ENCODE data around the gene CARD10. TPM values are rescaled to one million over a fixed set of nuclear protein-coding genes. Genes with fewer than 3 reads are reported as not detected.
A peak's percentile ranks its signal among the peaks of the same experiment; 100 is the strongest.
"Not testable (repeated sequence)": the region's sequence is repeated elsewhere in the genome, so short reads cannot be mapped to it uniquely, and the experiment has no call there.

Gene CARD10
- total RNA-seq, 1 donor from 2014 or later: 12.2 TPM

DNA sequence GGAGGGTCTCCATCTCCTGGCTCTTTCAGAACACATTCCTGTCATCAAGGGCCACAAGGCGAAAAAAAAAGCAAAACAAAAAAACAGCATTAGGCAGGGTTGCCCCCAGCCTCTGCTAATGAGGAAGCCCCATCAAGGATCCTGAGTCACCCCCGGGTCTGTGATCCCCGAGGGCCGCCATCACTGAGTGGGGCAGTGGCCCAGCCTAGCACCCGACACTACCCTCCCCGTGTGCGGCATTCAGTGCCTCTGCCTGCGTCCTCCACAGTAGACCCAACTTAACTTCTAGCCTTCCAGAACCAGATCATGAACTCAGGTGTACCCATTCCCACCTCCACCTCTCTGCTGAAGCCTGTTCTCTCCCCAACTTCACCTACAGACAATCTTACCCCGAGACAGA is 34.5 kb upstream of the CARD10 start:
- DNase-seq: no peak

DNA sequence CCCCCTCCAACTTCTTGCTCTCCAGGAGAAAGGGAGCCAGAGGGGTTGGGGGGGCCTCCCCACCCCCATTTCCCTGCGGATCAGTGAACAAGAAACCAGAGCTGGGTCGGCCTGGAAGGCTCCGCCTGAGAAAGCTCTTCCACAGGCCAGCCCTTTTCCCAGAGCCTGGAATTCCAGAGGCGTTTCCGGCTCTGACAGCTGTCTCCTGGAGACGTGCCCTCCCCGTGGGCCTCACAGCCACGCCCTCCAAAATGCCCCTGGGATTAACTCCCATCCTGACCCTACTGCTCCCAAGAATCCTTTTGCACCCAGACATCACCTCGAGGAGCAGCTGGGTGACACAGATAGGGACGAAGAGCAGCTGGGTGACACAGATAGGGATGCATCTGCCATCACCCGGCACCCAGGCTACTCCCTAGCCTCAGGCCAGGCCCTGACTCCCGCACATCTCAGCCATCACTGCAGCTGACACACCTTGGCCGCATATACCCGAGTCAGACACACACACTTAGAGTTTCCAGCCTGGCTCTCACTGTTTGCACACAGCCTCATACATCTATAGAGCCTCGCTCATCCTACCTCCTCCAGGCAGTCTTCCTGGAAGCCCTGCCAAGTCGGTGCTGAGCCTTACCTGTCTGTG is 33.4 kb upstream of the CARD10 start:
- DNase-seq: peak; percentile 92

DNA sequence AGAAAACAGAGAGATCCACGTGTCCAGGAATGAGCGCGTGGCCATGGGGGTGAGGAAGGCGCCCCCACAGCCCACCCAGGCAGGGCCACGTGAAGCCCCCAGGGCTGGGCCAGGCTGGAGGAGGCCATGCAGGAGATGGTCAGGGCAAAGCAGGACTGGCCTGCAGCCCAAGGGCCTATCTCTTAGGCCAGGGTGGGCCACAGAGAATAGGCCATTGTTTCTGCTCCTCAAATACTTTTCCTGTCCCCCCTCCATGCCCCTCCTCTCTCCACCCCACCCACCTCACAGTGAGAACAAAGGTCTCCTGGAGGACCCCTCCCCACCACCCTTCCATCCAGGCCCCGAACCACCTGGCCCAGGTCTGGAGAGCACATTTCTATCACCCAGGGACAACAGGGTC is 32.8 kb upstream of the CARD10 start:
- no peak for DNase-seq

DNA sequence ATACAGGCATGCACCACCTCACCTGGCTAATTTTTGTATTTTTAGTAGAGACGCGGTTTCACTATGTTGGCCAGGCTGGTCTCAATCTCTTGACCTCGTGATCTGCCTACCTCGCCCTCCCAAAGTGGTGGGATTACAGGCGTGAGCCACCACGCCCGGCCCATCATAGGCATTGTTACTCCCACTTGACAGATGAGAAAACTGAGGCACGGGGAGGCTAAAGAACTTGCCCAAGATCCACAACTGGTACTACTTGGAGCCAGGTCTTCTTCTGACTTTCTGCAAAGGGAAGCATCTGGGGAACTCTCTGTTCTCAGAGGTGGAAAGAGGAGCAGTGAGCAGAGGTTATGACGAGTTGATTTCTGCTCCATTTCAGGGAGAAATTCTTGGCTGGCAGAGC is 31.7 kb upstream of the CARD10 start:
- DNase-seq: not testable (repeated sequence)

DNA sequence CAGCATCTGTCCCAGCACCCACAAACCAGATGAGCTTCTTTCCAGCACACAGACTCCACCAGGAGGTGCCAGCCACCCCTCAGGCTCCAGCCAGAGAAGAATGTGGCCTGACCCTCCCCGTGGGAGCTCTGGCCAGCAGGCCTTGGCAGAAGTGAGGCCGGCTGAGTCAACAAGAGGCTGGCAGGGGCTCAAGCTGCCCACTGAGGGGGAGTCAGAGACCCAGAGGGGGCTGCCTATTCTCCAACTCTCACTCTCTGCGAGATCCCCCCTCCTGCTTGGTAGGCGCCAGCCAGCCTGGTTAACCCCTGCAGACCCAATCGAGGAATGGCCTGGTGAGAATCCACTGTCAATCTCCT is 30.5 kb upstream of the CARD10 start:
- DNase-seq: peak; percentile 84

DNA sequence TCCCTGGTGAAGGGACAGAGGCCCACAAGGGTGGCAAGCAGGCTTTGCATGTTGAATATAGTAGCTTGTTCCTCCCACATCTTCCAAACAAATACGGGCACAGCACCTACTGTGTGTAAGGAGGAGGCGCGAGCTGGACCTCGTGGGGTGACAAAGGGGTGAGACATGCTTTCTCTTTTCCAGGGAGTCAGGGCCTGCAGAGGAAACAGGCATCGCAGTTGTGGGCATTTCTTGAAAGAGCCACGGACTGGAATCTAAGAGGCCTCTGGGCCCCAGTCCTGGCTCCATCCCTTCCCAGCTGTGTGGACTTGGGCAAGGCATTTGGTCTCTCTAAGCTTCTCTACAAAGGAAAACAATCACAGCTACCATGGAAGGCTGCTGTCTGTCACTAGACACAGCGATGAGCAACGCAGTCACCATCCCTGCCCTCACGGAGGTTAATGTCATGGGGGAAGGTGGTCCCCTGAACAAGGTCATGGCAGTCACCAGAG is 28.1 kb upstream of the CARD10 start:
- DNase-seq: peak; percentile 86

DNA sequence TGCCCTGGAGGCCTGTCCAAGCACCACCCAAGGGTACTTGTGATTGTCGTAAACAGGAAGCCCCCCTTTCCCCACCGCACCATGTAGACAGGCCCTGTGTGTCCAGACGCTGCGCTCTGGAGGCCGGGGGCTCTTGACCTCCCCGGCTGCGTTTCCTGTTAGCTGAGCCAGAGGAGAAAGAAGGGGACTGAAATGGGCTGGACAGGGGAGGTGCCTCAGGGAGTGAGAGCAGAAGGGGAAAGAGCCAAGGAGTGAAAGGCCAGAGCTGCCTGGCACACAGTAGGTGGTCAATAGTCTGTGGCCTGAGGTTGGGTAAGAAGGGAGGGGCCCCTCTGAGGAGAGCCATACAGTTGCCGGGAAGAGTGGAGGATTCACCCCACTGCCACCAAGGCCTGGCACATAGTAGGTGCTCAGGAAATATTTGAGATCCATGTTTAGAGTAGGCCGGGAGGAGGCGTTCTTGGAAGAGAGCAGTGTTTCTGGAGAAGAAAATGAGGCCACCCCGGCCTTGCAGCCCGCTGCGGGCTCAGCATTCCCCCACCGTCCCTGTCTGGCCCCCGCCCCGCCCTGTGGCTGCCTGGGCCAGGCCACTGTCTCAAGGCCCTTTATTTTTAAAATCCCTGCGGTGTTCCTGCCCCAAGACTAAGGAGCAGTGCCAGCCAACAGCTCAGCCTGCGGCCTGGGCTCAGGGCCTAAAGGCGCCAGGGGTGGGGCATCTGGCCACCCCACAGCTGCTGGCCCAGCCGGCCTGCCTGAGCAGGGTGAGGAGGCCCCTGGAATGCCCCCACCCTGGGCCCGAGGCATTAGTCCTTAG is 27.4 kb upstream of the CARD10 start:
- DNase-seq: peak; percentile 86

DNA sequence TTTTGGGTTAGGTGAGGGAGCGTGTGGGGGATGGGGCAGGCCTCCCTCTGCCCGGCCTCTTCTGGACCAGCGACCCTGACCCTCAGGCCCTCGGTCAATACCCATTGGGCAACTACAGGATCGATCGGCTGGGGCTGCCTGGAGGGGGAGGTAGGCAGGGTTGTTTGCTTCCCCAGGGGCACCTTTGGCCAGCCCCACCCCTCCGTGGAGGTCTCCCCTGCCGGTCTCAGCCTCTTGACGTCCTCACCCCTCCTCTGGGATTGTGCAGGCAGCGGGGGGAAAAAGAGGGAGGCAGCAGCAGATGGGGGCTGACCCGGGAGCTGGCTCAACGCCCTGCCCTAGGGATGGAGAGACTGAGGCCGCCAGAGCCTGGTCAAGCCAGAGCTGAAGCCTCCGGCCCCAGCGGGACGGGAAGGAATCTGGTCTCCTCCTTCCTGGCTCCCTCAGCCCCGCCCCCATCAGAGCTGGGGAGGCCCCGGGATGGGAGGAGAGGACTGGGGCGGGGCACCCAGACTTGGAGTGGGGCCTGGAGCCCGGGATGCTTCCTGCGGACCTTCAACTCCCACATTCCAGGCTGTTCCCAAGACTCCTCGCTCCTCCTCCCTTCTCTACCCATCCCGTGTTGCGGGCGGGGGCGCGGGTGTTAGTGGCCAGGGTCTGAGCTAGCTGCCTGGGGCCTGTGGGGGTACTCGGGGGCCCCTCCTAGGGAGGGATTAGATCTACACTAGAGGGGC is 26.7 kb upstream of the CARD10 start:
- DNase-seq: peak; percentile 95

DNA sequence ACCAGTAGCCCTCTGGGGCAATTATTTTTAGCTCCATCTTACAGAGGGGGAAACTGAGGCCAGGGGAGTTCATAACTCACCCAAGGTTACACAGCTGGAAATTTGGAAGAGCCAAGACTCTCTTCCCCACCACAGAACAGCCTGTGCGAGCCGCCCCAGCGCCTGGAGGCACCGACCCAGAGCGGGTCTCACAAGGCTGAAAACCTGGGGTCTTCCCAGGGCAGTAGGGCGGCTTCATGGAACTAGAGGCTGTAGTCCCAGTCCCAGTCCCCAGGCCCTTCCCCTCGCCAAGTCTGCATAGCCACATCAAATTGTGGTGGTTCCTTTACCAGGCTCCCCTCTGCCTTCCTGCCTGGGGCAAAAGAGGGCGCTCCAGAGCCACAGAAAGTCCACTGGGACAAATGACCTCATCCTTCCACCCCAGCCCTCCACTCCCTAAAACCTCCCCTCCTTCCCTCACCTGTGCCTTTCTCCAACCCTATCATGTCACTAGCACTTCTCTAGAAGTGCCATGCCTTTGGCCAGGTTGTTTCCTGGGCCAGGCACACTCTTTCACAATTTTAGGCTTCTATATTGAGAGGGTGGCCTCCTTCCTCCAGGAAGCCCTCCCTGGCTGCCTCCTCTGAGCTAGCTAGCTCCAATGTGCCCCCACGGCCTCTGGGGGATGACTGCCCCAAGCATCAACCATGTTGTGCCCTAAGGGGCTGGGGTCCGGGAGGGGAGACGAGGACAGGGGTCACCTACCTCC is 25.9 kb upstream of the CARD10 start:
- DNase-seq: peak; percentile 72

DNA sequence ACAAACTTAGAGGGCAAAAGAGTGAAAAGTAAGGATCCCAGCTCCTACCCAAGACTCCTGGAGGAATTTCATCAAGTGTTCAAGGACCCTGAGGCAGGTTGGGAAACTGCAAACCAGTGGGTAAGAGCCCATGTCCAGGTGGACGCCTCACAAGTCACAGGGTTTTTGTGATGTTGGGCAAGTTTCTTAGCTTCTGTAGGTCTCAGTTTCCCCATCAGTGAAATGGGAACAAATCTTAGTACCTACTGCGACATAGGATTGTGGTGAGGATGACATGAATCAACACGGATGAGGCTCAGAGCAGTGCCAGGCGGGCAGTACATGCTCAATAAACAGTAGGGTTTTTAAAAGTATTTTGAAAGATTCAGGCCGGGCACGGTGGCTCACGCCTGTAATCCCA is 23.7 kb upstream of the CARD10 start:
- no peak for DNase-seq

DNA sequence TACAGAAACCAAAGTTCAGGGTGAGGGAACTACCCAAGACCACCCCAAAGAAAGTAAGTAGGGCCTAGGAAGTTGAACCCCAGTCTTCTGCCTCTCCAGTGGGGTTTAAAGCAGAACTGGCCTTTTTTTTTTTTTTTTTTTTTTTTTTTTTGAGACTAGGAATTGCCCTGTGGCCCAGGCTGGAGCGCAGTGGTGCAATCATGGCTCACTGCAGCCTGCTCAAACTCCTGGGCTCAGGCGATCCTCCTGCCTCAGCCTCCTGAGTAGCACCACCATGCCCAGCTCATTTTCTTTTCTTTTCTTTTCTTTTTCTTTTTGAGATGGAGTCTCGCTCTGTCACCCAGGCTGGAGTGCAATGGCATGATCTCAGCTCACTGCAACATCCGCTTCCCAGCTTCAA is 23.2 kb upstream of the CARD10 start:
- DNase-seq: not testable (repeated sequence)

DNA sequence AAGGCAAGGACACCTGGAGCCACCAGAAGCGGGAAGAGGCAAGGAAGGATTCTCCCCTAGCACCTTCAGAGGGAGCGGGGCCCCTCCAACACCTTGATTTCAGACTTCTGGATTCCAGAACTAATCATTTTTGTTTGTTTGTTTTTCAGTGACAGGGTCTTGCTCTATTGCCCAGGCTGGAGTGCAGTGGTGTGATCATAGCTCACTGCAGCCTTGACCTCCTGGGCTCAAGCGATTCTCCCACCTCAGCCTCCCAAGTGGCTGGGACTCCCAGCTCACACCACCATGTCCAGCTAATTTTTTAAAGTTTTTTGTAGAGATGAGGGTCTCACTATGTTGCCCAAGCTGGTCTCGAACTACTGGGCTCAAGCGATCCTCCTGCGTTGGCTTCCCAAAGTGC is 20.6 kb upstream of the CARD10 start:
- not testable (repeated sequence) for DNase-seq

DNA sequence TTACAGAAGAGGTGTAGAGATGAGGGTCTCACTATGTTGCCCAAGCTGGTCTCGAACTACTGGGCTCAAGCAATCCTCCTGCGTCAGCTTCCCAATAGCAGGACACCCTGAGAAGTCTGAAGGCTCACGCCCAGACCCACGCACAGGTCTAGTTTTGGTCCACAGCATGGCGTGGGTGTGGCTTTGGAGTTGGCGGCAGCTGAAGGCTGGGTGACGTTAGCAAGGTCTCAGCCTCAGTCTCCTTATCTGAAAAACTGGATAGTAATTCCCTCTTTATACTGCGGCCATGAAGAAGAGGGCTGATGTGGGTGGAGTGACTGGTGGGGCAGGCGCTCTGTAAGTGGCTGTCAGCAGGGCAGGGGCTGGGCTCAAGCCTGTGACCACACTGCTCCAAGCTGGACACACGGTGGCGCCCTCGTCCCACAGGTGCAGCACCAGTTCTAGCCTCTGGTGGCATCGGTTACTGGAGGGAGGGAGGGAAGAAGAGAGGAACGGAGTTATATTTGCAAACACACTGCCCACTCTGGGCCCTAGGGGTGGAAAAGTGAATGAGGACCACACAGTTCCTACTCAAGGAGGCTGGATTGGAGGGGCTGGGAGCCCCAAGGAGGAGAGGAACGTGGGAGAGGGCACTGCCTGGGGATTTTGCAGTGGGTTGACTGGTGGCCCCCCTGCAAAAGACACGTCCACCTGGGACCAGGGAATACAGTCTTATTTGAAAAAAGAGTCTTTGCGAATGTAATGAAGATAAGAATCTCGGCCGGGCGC is 19.6 kb upstream of the CARD10 start:
- DNase-seq: peak; percentile 97

DNA sequence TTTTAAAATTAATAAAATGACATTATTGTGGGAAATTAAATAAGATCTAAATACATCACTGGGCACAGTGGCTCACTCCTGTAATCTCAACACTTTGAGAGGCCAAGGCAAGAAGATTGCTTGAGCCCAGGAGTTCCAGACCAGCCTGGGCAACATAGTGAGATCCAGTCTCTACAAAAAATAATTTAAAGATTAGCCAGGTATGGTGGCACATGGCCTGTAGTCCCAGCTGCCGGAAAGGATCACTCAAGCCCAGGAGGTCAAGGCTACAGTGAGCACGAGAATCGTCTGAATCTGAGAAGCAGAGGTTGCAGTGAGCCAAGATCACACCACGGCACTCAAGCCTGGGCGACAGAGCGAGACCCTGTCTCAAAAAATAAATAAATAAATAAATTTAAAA is 15.9 kb upstream of the CARD10 start:
- DNase-seq: no peak

DNA sequence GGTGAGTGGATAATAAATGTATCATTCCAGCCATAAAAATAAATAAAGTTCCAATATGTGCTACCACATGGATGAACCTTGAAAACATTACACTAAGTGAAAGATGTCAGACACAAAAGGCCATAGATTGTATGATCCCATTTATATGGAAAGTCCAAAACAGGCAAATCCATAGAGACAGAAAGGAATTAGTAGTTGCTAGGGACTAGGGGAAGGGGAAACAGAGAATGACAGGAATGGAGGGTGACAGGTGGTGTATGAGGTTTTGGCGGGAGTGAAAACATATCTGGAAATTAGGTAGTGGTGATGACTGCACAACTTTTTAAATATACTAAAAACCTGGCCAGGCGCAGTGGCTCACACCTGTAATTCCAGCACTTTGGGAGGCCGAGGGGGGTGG is 15.2 kb upstream of the CARD10 start:
- no peak for DNase-seq

DNA sequence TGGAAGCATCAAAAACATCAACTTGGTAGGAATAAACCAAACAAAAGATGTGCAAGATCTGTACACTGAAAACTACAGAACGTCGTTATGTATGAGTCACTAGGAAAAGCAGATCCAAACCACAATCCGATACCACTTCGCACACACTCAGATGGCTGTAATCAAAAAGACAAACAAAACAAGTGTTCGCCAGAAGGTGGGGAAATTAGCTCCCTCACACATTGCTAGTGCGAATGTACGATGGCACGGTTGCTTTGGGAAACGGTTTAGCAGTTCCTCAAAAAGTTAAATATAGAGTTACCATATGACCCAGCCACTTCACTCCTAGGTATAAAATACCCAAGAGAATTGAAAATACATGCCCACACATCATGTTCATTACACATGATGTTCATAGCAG is 14.8 kb upstream of the CARD10 start:
- DNase-seq: no peak

DNA sequence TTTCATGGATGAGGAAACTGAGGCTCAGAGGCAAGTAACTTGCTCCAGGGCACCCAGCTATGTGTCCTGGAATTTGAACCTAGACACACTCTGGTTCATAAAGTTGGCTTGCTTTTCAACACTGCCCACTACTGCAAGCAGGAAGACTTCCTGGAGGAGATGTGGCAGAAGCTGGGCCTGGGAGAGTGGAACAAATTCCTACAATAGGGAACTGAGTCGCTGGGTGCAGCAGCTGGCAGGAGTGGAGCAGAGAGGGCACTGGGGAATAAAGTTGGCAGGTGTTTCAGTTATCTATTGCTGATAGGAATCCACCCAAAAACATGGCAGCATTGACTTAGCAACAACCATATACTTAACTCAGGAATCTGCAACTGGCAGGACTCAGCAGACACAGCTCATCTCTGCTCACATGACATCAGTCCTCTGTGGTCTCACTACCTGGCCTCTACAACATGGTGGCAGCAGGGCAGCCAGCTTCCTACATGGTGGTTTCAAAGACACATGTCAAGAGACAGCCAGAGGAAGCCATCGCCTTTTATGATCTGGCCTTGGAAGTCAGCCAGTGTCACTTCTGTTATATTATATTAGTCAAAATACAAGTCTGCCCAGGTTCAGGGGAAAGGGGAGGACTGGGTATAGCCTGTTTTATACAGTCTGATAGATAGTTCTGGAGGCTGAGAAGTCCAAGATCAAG is 10.6 kb upstream of the CARD10 start:
- no peak for DNase-seq

DNA sequence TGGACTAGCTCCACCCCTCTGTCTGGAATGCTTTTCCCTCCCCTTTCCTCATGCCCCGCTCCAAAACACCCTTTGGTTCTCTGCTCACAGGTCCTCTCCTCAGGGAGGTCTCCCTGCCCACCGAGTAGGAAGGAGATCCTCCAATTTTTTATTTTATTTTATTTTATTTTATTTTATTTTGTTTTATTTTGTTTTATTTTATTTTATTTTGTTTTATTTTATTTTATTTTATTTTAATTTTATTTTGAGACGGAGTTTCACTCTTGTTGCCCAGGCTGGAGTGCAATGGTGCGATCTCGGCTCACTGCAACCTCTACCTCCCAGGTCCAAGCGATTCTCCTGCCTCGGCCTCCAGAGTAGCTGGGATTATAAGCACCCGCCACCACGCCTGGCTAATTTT is 8.7 kb upstream of the CARD10 start:
- not testable (repeated sequence) for DNase-seq

DNA sequence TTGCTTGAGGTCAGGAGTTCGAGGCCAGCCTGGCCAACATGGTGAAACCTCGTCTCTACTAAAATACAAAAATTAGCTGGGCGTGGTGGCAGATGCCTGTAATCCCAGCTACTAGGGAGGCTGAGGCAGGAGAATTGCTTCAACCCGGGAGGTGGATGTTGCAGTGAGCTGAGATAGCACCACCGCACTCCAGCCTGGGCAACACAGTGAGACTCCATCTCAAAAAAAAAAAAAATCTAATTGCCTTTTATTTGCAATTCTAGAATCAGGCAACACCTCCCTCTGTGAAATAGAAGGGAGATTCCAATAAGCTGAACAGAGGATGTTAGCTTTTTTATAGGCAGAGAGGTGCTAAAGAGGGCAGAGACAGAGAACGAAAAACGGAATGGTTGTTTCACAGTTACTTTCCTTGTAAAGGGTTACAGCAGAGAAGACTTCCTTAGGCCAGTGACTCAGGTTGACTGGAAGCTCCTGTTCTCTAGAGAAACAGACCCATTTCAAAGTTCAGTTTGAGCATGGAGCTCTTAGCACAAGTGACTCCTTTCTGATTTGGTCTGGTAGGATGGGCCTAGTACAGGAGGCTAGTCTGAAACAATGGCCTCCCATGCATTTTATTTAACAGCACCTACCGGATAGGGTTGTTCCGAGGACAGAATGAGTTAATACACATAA is 8.0 kb upstream of the CARD10 start:
- not testable (repeated sequence) for DNase-seq

DNA sequence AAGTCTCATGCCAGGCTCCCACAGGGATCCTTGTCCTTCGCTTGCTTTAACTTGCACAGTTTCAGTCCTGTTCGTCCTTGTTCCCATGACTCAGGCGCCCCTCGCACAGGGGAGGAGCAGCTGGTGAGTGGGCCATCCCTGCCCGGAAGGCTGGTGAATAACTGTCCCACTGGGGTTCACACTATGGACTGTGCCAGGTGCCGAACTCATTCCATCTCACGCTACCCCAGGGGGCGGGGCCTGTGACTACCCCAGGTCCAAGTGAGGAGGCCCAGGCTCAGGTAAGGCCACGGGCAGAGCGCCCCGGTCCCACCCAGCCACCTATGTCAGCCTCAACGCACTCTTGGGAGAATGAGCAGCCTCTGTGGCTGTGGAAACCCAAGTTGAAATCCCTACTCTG is 7.2 kb upstream of the CARD10 start:
- no peak for DNase-seq
